SJSA1 (cell line): ENCODE measurements around the gene PLCH1. TPM values are rescaled to one million over a fixed set of nuclear protein-coding genes. Genes with fewer than 3 reads are reported as not detected.

ENCODE experiments used
- DNase-seq, 2 experiments: peaks; one replicate each; pipeline ENCODE4 v3.0.0-alpha.2; 2015 to 2020; ENCODE audit warnings: low spot score in 2 of 2, low read depth in 1 of 2
- H3K27ac ChIP-seq: fragments of 250-450 bp; sonication (Bioruptor Pico); 2 replicates; pipeline ENCODE4 v1.5.1; 2020; ENCODE audit warnings: mild to moderate bottlenecking, moderate library complexity
- H3K27me3 ChIP-seq: fragments of 250-450 bp; sonication (Bioruptor Pico); replicated peaks from 2 replicates; pipeline ENCODE4 v1.5.1; 2020; ENCODE audit warnings: mild to moderate bottlenecking, moderate library complexity
- H3K36me3 ChIP-seq: fragments of 250-450 bp; sonication (Bioruptor Pico); 2 replicates; pipeline ENCODE4 v1.5.1; 2020; ENCODE audit warnings: mild to moderate bottlenecking
- H3K4me1 ChIP-seq: fragments of 250-450 bp; sonication (Bioruptor Pico); replicated peaks from 2 replicates; pipeline ENCODE4 v1.6.1; 2021; ENCODE audit warnings: mild to moderate bottlenecking
- H3K4me3 ChIP-seq: fragments of 250-450 bp; sonication (Bioruptor Pico); 2 replicates; pipeline ENCODE4 v1.5.1; 2020; ENCODE audit warnings: mild to moderate bottlenecking
- H3K9me3 ChIP-seq: fragments of 250-450 bp; sonication (Bioruptor Pico); replicated peaks from 2 replicates; pipeline ENCODE4 v1.5.1; 2020; ENCODE audit warnings: mild to moderate bottlenecking
- total RNA-seq: library from RNA; depleted of rRNA; stranded (reverse); fragments of >200 nt; shearing (Covaris generic); gene quantifications from 2 replicates; pipeline ENCODE4 v1.2.3, GENCODE V29; 2014

Gene PLCH1
- total RNA-seq, 1 experiment from 2014 or later: 0.13 TPM

DNA sequence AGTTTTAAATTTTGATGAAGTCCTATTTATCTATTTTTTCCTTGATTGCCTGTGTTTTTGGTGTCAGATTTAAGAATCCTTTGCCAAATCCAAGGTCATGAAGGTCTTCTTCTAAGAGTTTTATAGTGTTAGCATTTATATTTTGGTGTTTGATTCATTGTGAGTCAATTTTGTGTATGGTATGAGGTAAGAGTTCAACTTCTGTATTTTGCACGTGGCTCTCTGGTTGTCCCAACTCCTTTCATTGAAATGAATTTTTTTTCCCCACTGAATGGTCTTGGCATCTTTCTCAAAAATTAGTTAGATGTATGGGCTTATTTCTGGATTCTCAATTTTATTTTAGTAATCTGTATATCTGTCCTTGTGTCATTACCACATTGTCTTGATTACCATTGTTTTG lies 394.3 kb downstream of the PLCH1 start:
- Histone ChIP-seq H3K36me3 (no peaks in the 10 kb centered on the region), H3K27me3 (no peaks in the 10 kb centered on the region), H3K9me3 (no peaks in the 10 kb centered on the region), H3K4me1 (no peaks in the 10 kb centered on the region), H3K27ac (no peak overlapping the region), H3K4me3 (no peak overlapping the region)
- DNase-seq: no peak

DNA sequence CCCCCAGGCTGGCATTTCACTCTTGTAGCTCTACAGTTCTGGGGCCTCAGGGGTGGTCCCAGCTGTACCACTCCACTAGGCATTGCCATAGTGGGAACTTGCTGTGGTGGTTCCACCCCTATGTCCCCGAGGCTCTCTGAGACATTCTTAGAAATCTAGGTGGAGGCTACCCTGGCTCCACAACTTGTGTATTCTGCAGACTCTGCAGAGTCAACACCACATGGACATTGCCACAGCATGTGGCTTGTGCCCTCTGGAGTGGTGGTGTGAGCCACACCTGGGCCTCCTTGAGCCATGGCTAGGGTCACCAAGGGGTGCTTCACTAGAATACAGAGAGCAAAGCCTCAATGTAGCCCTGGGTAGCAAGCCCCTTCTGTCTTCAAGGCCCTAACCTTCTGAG lies 397.0 kb downstream of the PLCH1 start:
- H3K27me3 ChIP-seq: no peaks in the 10 kb centered on the region
- no peak for DNase-seq
- no peaks in the 10 kb centered on the region for H3K4me1 ChIP-seq

DNA sequence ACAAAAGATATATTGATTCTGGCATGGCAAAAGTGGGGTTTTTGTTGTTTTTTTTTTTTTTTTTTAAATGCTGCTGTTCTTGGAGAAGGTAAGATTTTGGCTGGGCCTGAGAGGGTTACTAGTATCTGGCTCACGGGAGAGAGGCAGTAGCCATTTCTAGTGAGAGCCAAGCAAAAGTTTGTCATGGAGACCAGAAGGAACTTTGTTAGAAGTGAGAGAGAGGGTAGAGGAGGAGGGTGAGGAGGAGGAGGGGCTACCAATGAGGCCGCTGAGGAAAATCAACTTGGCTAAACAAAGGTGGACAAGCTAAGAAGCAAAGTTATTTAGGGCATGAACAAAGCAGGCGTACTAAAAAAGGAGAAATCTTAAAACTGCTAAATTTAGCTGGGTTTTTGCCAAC lies 402.5 kb downstream of the PLCH1 start:
- no peaks in the 10 kb centered on the region for H3K27me3 ChIP-seq
- H3K4me1 ChIP-seq: no peaks in the 10 kb centered on the region
- DNase-seq: no peak
- H3K36me3 ChIP-seq: no peaks in the 10 kb centered on the region
- H3K27ac ChIP-seq: no peak overlapping the region
- no peaks in the 10 kb centered on the region for H3K9me3 ChIP-seq
- no peak overlapping the region for H3K4me3 ChIP-seq

More for the DNA sequence above, 397.0 kb downstream of the PLCH1 start:
- H3K27ac ChIP-seq: no peak overlapping the region
- H3K4me3 ChIP-seq: no peak overlapping the region
- no peaks in the 10 kb centered on the region for H3K9me3 ChIP-seq
- H3K36me3 ChIP-seq: no peaks in the 10 kb centered on the region

GRCh38 chr3:155339052-155339451 lies 405.8 kb downstream of the PLCH1 start:
- no peaks in the 10 kb centered on the region for H3K27me3 ChIP-seq
- no peak for DNase-seq
- no peaks in the 10 kb centered on the region for H3K4me1 ChIP-seq
- H3K9me3 ChIP-seq: no peaks in the 10 kb centered on the region
- no peaks in the 10 kb centered on the region for H3K36me3 ChIP-seq
- no peak overlapping the region for H3K27ac ChIP-seq
- no peak overlapping the region for H3K4me3 ChIP-seq

- DNase-seq: no peak
- Histone ChIP-seq H3K36me3 (no peaks in the 10 kb centered on the region), H3K9me3 (no peaks in the 10 kb centered on the region), H3K27me3 (no peaks in the 10 kb centered on the region), H3K4me1 (no peaks in the 10 kb centered on the region), H3K27ac (no peak overlapping the region), H3K4me3 (no peak overlapping the region)
Measured at GRCh38 chr3:155335724-155336354, 409.0 kb downstream of the PLCH1 start.

DNA sequence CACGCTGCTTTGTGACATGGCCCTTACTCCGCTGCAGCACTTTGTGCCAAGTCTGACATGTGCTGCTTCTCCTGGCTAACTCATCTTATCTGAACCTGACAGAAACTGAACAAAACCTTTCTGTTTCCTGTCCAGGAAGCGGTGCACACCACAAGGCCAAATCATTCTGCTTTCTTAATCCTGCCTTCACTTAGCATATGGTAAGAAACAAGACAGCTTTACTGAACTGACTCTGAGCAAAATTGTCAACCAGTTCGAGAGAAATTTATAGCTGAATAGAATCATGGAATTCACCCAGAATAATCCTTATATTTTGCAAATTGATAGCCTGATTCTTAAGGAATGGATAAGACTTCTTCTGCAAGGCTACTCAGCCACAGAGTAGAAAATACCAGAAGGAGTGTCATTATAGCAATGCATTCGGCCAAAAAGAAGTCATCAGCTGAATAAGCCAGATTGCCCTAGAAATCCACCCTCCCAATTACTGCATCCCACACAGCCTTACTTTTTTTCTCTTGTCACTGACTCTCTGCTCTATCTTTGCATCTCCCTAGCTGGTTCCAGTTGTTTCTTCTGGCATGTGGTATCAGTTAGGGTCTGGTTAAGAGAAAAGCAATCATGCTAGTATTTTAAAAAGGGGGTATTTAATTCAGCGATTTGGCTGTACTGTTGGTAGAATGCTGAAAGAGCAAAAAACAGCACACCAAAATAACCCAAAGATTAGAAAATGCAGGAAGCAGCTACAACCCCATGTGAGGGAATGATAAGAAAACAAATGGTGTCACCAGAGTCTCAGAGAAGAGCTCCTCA lies 409.8 kb downstream of the PLCH1 start:
- Histone ChIP-seq H3K27me3 (no peaks in the 10 kb centered on the region), H3K27ac (no peak overlapping the region), H3K9me3 (no peaks in the 10 kb centered on the region), H3K36me3 (no peaks in the 10 kb centered on the region), H3K4me1 (no peaks in the 10 kb centered on the region), H3K4me3 (no peak overlapping the region)
- DNase-seq: no peak

DNA sequence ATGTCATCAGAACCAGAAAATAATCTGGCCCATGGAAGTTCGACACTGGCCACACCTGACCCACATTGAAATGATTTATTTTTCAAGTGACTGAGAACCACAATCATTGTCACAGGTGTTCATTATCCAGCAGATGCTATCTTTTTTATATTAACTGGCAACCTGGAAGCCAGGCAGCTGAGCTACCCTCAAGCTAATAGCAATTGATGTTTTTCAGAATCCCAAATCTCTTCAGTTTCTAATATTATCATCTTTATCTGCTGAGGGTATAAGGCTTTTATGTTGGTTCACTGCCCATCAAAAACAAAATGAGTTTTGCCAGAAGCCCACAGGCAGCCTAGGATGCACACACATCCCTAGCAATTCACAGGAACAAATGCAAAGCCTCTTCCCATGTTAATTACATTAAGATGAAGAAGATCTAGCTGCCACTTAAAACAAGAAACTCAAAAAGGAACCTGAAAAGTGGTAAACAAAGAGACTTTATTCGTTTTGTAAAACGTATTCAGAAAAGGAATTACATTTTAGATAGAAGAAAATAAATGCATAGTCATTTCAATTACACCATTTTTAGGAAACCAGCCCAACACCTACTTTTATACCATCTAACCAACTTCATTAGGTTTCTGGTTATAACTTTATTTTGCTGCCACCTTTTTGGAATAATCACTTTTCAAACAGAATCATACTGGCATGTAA lies 410.5 kb downstream of the PLCH1 start:
- Histone ChIP-seq H3K27ac (no peak overlapping the region), H3K9me3 (no peaks in the 10 kb centered on the region), H3K27me3 (no peaks in the 10 kb centered on the region), H3K36me3 (no peaks in the 10 kb centered on the region), H3K4me3 (no peak overlapping the region), H3K4me1 (no peaks in the 10 kb centered on the region)
- no peak for DNase-seq

DNA sequence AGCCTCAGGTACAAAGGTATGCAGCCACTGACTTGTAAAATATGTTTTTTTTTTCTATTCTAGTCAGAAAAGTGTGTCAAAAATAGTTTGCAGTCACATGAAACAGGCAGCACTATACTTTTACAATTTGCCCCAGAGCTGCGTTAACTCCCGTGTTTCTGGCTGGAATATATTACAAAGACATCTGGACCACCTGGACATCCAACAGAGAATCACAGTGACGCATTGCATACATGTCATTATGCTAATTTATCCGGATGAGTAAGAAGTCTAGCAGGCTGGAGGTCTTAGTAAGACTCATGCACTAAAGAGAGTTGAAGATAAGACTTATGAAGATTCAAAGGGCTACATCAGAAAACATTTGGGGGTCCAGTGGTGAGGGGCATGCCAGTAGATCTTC lies 412.2 kb downstream of the PLCH1 start:
- DNase-seq: no peak

DNA sequence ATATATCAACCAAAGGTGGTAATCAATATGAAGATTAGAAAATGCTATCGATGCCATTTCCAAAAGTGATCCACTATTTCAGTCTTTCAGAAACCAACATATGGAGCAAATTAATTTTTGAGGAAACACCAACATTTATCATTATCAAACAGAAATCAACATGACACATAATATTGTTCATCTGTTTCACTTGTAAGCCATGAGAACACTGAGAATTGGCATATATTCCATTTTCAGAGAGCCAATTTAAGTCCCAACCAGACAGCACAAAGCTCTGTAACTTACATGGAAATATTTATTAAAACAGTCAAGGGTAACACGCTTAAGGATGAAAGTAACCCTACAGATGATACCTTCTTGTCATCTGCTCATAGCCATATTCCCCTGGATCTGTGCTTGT lies 413.8 kb downstream of the PLCH1 start:
- no peak for DNase-seq
- no peaks in the 10 kb centered on the region for H3K4me1 ChIP-seq
- no peak overlapping the region for H3K27ac ChIP-seq
- H3K27me3 ChIP-seq: no peaks in the 10 kb centered on the region
- H3K36me3 ChIP-seq: no peaks in the 10 kb centered on the region
- no peaks in the 10 kb centered on the region for H3K9me3 ChIP-seq
- H3K4me3 ChIP-seq: no peak overlapping the region

More for the DNA sequence above, 412.2 kb downstream of the PLCH1 start:
- H3K4me1 ChIP-seq: no peaks in the 10 kb centered on the region
- H3K36me3 ChIP-seq: no peaks in the 10 kb centered on the region
- H3K9me3 ChIP-seq: no peaks in the 10 kb centered on the region
- H3K4me3 ChIP-seq: no peak overlapping the region
- H3K27me3 ChIP-seq: no peaks in the 10 kb centered on the region
- no peak overlapping the region for H3K27ac ChIP-seq

DNA sequence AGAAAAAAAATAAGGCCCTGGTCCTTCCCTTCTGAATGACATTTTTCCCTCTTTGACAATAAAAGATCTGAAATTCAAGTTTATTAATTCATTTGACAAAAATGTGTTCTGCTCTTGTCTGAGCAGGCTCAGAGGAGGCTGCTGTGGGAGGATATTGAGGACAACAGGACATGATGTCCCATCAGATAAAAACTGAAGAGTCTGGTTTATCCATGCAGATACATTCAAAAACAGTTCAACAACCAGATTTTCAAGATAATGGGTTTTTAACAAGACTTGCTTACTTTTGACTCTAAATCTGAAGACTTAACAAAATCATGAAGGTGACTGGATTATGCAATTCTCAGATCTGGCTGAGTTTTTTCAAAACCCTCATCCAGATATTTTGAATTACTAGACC lies 414.5 kb downstream of the PLCH1 start:
- H3K4me1 ChIP-seq: no peaks in the 10 kb centered on the region
- no peaks in the 10 kb centered on the region for H3K27me3 ChIP-seq
- no peaks in the 10 kb centered on the region for H3K36me3 ChIP-seq
- DNase-seq: no peak
- H3K27ac ChIP-seq: no peak overlapping the region
- H3K9me3 ChIP-seq: no peaks in the 10 kb centered on the region
- H3K4me3 ChIP-seq: no peak overlapping the region

GRCh38 chr3:155329513-155330048 lies 415.3 kb downstream of the PLCH1 start:
- no peak overlapping the region for H3K4me3 ChIP-seq
- no peak for DNase-seq
- no peaks in the 10 kb centered on the region for H3K4me1 ChIP-seq
- H3K9me3 ChIP-seq: no peaks in the 10 kb centered on the region
- H3K27me3 ChIP-seq: no peaks in the 10 kb centered on the region
- no peak overlapping the region for H3K27ac ChIP-seq
- H3K36me3 ChIP-seq: no peaks in the 10 kb centered on the region

GRCh38 chr3:155327871-155328270 lies 417.0 kb downstream of the PLCH1 start:
- Histone ChIP-seq H3K9me3 (no peaks in the 10 kb centered on the region), H3K4me1 (no peaks in the 10 kb centered on the region), H3K27me3 (no peaks in the 10 kb centered on the region), H3K27ac (no peak overlapping the region), H3K4me3 (no peak overlapping the region), H3K36me3 (no peaks in the 10 kb centered on the region)
- no peak for DNase-seq

- no peaks in the 10 kb centered on the region for H3K36me3 ChIP-seq
Measured at GRCh38 chr3:155327430-155327829, 417.4 kb downstream of the PLCH1 start.

GRCh38 chr3:155326901-155327300 lies 418.0 kb downstream of the PLCH1 start:
- DNase-seq: no peak
- H3K36me3 ChIP-seq: no peaks in the 10 kb centered on the region
- no peak overlapping the region for H3K27ac ChIP-seq

More at GRCh38 chr3:155327430-155327829, 417.4 kb downstream of the PLCH1 start:
- no peak overlapping the region for H3K4me3 ChIP-seq
- no peaks in the 10 kb centered on the region for H3K4me1 ChIP-seq
- H3K27me3 ChIP-seq: no peaks in the 10 kb centered on the region
- DNase-seq: no peak
- H3K9me3 ChIP-seq: no peaks in the 10 kb centered on the region
- no peak overlapping the region for H3K27ac ChIP-seq

More at GRCh38 chr3:155326901-155327300, 418.0 kb downstream of the PLCH1 start:
- H3K9me3 ChIP-seq: no peaks in the 10 kb centered on the region
- no peaks in the 10 kb centered on the region for H3K27me3 ChIP-seq
- no peak overlapping the region for H3K4me3 ChIP-seq
- H3K4me1 ChIP-seq: no peaks in the 10 kb centered on the region
